Omental fat pad (tissue), 4 donors: ENCODE results near the gene DAGLB. TPM values are rescaled to one million over a fixed set of nuclear protein-coding genes. Genes with fewer than 3 reads are reported as not detected.
"Not testable (repeated sequence)": the region's sequence is repeated elsewhere in the genome, so short reads cannot be mapped to it uniquely, and the experiment has no call there.

ENCODE experiments used
- ATAC-seq: fragments of 150-250 bp; one replicate; pipeline ENCODE4 v1.9.1; 2016; ENCODE audit warnings: mild to moderate bottlenecking, moderate library complexity; ENCODE audit not compliant: low FRiP score
- DNase-seq: peaks from one replicate; pipeline ENCODE4 v3.0.0-alpha.2; 2019; ENCODE audit warnings: low spot score
- total RNA-seq, 4 donors: library from RNA; depleted of rRNA; stranded (reverse); fragments of >200 nt; gene quantifications; one replicate each; pipeline ENCODE4 v1.1.0, GENCODE V29; 2016
- TF ChIP-seq, protein P1 (sequence below), 3 donors: fragments of 450-650 bp; IDR thresholded peaks; one replicate each; pipeline ENCODE4 v1.5.1; 2016 to 2017; ENCODE audit warnings: antibody characterized with exemption in 3 of 3, mild to moderate bottlenecking in 3 of 3, moderate library complexity in 2 of 3

DAGLB gene
- total RNA-seq, 4 donors from 2014 or later = 10.7 to 25.9 (median 16.3) TPM

DNA sequence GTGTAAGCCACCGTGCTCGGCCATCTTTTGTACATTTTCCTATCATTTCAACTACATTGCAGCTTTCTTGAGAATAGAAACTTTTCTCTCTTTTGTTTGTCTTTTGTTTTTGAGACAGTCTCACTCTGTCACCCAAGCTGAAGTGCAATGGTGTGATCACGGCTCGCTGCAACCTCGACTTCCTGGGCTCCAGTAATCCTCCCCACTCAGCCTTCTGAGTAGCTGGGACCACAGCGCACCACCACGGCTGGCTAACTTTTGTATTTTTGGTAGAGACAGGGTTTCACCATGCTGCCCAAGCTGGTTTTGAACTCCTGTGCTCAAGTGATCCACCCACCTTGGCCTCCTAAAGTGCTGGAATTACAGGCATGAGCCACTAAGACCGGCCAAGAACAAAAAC is 31.3 kb upstream of the DAGLB start:
- DNase-seq (no peak), ATAC-seq (no peak)
- TF ChIP-seq, protein P1, sequence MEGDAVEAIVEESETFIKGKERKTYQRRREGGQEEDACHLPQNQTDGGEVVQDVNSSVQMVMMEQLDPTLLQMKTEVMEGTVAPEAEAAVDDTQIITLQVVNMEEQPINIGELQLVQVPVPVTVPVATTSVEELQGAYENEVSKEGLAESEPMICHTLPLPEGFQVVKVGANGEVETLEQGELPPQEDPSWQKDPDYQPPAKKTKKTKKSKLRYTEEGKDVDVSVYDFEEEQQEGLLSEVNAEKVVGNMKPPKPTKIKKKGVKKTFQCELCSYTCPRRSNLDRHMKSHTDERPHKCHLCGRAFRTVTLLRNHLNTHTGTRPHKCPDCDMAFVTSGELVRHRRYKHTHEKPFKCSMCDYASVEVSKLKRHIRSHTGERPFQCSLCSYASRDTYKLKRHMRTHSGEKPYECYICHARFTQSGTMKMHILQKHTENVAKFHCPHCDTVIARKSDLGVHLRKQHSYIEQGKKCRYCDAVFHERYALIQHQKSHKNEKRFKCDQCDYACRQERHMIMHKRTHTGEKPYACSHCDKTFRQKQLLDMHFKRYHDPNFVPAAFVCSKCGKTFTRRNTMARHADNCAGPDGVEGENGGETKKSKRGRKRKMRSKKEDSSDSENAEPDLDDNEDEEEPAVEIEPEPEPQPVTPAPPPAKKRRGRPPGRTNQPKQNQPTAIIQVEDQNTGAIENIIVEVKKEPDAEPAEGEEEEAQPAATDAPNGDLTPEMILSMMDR (IDR thresholded peaks at IDR 0.05) = no peak

DNA sequence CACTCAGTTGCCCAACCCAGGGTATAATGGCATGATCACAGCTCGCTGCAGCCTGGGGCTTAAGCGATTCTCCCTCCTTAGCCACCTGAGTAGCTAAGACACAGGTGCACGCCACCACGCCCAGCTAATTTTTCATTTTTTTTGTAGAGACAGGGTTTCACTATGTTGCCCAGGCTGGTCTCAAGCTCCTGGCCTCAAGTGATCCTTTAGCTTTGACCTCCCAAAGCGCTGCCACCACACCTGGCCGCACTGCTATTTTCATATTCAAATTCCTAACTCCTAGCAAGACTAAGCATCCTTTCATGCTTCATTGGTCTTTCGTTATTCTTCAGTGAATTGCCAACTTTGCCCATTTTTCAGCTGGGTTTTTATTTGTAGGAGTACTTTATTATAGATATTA is 30.4 kb upstream of the DAGLB start:
- ATAC-seq (no peak), DNase-seq (no peak)
- TF ChIP-seq, protein P1 (IDR thresholded peaks at IDR 0.05) = no peak

GRCh38 chr7:6477318-6477660 is 29.5 kb upstream of the DAGLB start:
- TF ChIP-seq, protein P1 (IDR thresholded peaks at IDR 0.05) = no peak
- no peak for ATAC-seq

GRCh38 chr7:6476596-6477317 is 29.0 kb upstream of the DAGLB start:
- ATAC-seq (no peak), DNase-seq (no peak)
- TF ChIP-seq, protein P1 (IDR thresholded peaks at IDR 0.05) = no peak

More at GRCh38 chr7:6477318-6477660, 29.5 kb upstream of the DAGLB start:
- DNase-seq = no peak

DNA sequence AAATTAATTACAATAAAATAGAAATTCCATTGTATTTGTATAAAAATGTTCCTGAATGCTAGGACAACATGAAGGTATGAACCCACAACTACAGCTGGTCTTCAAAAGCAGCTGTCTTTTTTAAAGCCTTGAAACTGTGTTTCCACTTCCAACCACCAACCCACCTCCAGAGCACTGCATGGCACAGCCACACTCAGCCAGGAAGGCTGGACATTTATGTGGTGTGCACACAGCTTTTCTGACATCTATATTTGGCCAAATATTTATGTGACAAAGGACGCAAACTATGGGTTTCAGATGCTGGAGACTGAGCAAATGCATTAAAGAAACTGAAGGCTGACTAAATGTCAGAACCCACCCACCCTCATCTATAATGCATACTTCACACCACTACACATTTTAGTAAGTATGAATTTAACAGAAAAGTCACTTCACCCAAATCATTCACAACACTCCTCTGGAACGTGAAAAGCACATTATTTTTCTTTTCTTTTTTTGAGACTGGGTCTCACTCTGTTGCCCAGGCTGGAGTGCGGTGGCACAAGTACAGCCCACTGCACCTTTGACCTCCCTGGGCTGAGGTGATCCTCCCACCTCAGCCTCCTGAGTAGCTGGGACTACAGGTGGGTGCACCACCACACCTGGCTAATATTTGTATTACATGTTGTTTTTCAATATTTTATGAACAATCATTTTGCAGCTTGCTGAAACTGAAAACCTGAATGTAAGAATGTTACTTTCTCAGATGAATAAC is 27.9 kb upstream of the DAGLB start:
- ATAC-seq (no peak), DNase-seq (no peak)
- TF ChIP-seq, protein P1 (IDR thresholded peaks at IDR 0.05) = no peak

GRCh38 chr7:6465862-6466261 is 18.1 kb upstream of the DAGLB start:
- TF ChIP-seq, protein P1 (IDR thresholded peaks at IDR 0.05) = no peak
- no peak for ATAC-seq

GRCh38 chr7:6463609-6464008 is 15.9 kb upstream of the DAGLB start:
- DNase-seq, ATAC-seq: not testable (repeated sequence)

More at GRCh38 chr7:6465862-6466261, 18.1 kb upstream of the DAGLB start:
- no peak for DNase-seq
